GOT3 (cell line): ENCODE data around the gene ALDH1A1.
"Not testable (repeated sequence)": the region's sequence is repeated elsewhere in the genome, so short reads cannot be mapped to it uniquely, and the experiment has no call there.

Source experiments
- DNase-seq: peaks from one replicate; lab custom pipeline; 2025; ENCODE audit warnings: mixed read lengths; lab: John Stamatoyannopoulos, UW

ALDH1A1 gene

DNA sequence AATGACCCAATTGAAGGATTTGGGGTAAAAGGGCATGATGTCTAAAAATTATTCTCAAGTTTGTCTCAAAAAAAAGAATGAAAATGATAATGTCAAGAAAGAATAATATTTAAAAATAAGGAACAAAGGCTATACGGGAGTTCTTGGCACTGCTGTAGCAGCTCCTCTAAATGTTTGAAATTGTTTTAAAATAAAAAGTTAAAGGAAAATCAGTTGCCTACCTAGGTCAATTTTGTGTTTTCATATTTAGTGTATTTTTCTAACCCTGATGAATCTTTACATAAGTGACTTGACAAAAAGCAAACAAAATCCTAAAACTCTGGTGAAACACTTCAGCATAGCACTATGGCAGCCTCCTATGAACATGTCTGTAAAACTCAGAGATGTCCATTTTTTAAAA lies 56.4 kb downstream of the ALDH1A1 start:
- no peak for DNase-seq

DNA sequence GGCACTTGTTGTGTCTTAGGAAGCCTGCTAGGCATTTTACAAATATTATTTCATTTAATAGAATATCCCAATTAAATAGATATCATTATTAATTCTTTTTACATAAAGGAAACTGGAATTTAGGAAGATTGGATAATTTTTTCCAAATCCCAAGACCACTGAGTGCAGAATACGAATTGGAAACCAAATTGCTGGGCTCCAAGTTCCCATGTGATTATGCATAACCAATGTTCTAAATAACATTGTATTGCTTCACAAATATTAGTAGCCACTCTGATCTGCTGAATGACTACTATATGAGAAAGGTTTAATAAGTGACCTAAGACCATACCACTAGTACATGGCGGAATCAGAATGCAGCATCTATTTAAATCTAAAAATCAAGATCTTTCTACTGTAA lies 57.7 kb downstream of the ALDH1A1 start:
- no peak for DNase-seq

DNA sequence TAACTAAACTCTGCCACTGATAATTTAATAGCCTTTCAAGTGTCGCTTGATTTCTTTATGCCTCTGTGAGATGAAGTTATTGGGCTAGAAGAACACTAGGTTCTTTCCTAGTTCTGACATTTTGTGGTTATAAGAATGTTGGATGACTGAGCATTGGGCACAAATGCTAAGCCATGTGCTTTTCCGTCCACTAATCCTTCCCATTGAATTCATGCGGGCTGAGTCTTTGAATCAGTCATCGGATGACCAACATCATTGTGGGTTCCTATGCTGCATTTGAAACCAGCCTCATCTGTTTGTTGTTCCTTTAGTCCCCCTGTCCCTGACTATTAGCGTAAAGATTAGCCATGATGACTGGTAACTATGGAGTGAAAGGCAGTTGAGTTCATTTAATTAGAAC lies 58.5 kb downstream of the ALDH1A1 start:
- DNase-seq: no peak

DNA sequence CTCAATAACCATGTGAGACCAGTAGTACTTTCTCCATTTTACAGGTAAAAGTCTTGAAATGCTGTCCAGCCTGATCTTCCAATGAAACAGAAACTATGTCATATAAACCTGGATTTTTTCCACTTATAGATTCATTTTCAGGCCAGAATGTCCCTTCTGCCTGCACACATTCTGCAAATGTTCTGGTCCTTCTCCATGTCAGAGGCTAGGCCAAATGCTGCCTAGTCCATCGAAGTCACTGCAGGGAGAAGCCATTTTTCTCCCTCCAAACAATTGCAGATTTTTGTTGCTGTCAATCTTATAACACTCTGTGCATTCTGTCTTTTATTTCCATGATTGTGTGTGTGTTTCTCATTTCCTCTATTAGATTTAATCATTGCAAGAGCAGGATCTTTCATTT lies 59.4 kb downstream of the ALDH1A1 start:
- no peak for DNase-seq

DNA sequence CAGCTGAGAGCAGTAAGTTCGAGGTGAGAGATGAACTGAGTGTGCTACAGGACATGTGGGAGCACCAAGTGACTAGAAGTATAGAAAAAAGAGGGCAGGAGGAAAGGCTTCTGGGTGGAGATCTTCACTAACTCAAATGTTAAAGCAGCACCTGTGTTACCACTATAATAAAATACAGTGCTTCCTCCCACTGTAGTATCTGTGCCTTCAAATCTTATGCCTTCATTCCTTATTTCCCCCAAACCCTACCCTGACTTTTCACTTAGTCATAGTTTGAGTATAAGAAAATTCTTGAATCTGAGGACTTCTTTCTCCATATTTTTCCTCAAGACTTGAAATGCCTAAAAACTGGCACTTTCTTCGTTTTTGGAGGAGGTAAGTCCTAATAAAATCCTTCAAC lies 61.8 kb downstream of the ALDH1A1 start:
- no peak for DNase-seq

GRCh38 chr9:72888943-72889342 lies 63.9 kb downstream of the ALDH1A1 start:
- DNase-seq: no peak

GRCh38 chr9:72888067-72888466 lies 64.8 kb downstream of the ALDH1A1 start:
- DNase-seq: no peak

GRCh38 chr9:72886386-72886785 lies 66.5 kb downstream of the ALDH1A1 start:
- no peak for DNase-seq

DNA sequence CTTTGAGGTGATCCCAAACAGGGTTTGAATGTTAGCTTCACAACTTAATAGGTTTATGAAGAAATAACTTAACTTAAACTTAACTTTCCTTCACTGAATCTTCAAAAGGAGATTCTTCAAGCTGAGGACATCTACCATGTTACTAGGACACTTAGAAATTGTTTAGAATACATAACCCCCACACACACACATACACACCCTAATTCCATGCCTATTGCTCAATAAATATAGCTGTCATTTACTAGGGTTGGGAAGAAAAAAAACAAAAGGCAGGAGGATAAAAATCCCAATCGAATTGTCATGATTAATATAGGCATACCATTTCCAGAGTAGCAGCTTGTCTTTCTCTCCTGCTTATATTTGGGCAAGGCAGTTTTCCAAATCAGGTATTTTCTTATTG lies 68.3 kb downstream of the ALDH1A1 start:
- no peak for DNase-seq

- DNase-seq: no peak
Measured at GRCh38 chr9:72883875-72884274, 69.0 kb downstream of the ALDH1A1 start.

- DNase-seq: no peak
Measured at GRCh38 chr9:72882117-72882775, 70.6 kb downstream of the ALDH1A1 start.

- DNase-seq: no peak
Measured at GRCh38 chr9:72880821-72881220, 72.0 kb downstream of the ALDH1A1 start.

DNA sequence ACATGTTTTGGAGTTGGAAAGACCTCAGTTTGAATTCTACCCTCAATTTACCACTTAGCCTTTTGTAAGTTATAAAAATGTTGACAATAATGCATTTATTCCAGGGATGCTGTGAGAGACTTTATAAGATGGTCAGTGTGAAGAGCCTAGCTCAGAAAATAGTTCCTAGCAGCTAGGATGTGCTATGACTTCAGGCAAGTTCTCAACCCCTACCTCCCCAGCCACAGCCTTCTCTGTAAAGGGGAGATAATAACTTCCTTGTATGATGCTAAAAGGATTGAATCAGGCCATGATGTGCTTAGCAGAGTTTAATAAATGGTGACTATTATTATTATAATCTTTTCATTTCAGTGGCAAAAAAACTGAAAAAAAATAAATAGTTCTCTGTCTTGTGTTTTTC lies 77.6 kb downstream of the ALDH1A1 start:
- no peak for DNase-seq

DNA sequence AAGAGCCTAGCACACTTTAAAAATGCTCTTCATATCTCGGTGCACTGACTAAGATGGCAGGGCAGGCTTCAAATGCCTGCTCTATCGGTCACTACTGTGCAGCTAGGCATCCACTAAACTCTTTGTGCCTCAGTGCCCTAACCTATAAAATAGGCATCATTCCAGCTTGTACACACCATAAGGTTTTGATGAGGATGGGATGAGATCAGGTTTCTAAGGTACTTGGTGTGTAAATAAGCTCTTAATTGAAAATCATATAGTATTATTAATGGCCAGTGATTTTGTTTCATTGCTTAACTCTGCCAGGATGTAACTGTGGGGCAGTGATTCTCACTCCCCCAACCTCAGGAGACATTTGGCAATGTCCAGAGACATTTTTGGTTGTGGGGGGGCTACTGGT lies 78.5 kb downstream of the ALDH1A1 start:
- no peak for DNase-seq

- DNase-seq: no peak
Measured at GRCh38 chr9:72873456-72873855, 79.4 kb downstream of the ALDH1A1 start.

- DNase-seq: no peak
Measured at GRCh38 chr9:72872718-72873117, 80.1 kb downstream of the ALDH1A1 start.

DNA sequence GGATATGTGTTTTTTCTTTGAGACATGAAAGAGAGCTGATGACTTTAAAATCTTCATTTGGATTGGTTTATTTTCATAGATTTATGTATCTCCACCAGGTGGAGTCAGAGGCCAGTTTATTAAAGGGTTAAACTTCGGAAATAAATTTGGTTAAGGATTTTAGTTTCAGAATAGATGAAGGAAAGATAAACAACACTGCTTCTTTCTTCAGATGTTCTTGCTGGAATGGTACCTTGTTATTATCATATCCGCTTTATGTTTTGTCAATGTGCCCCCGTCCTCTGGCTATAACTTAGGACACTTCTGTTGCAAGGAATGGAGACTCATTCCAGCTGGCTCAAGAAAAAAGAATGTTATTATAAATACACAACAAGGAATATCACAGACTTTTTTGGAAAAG lies 81.2 kb downstream of the ALDH1A1 start:
- no peak for DNase-seq

GRCh38 chr9:72864327-72864726 lies 88.5 kb downstream of the ALDH1A1 start:
- DNase-seq: no peak

GRCh38 chr9:72863456-72864094 lies 89.3 kb downstream of the ALDH1A1 start:
- no peak for DNase-seq

DNA sequence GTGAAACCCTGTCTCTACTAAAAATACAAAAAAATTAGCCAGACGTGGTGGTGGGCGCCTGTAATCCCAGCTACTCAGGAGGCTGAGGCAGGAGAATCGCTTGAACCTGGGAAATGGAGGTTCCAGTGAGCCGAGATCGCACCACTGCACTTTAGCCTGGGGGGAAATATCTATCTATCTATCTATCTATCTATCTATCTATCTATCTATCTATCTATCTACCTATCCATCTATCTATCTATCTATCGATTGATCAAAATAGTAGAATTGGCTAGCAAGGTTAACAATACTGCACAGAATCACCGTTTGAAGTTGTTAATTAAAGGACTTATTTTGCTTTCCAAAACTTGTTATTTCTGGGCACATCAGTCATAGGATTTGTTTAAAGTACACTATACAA lies 90.1 kb downstream of the ALDH1A1 start:
- DNase-seq: not testable (repeated sequence)

DNA sequence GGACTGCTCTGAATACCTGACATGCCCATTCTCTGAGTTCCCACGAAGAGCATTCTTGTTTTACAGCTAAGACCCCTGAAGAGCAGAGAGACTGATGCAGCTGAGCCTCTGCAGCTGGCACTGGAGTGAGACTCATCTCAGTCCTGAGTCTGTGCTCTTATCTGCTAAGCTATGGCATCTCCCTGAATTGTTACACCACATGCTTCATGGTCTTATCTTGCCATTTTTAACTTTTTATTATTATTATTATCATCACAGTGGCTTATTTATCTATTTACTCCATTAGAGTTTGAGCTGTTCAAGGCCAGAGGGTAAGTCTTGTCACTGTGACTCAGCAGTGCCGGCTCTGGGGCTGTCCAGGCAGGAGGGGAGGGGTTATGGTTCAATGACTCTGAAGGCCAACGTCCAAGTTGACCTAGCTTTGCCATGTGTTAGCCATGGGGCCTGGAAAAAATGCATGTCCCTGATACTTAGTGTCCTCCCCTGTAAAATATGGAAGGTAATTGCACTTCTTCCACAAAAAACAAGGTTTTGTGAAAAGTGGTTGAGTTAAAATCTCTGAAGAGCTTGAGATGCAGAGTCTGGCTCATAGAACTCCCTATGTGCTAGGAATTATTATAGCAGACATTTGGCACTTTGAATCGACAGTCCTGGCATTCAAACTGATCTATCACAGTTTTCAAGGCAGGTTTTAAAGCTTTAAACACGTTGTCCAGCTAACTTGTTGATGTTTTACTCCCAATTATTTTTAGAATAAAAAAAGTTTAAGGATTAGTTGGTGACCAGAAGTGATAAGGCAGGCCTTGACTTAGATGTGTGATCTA lies 94.6 kb downstream of the ALDH1A1 start:
- DNase-seq: no peak

GRCh38 chr9:72857624-72857996 lies 95.2 kb downstream of the ALDH1A1 start:
- no peak for DNase-seq

- DNase-seq: no peak
Measured at GRCh38 chr9:72856972-72857623, 95.8 kb downstream of the ALDH1A1 start.
